Activated naive CD4-positive, alpha-beta T cell (primary cell): Measurements from ENCODE around the gene RBMS2.

Source experiments
- DNase-seq, 4 experiments: peaks; one replicate each; lab custom pipeline; 2025; lab: John Stamatoyannopoulos, UW

Gene RBMS2

GRCh38 chr12:56631790-56632700 lies 110.4 kb downstream of the RBMS2 start:
- peak in 1 of 4 experiments; percentile 39 for DNase-seq

GRCh38 chr12:56632701-56633467 lies 111.3 kb downstream of the RBMS2 start:
- DNase-seq: no peak

- DNase-seq: no peak
Measured at GRCh38 chr12:56633468-56634241, 112.0 kb downstream of the RBMS2 start.

- no peak for DNase-seq
Measured at GRCh38 chr12:56634242-56634836, 112.7 kb downstream of the RBMS2 start.

GRCh38 chr12:56634837-56635791 lies 113.5 kb downstream of the RBMS2 start:
- DNase-seq: peak in 3 of 4 experiments; percentile 14 to 47 (median 21)

DNA sequence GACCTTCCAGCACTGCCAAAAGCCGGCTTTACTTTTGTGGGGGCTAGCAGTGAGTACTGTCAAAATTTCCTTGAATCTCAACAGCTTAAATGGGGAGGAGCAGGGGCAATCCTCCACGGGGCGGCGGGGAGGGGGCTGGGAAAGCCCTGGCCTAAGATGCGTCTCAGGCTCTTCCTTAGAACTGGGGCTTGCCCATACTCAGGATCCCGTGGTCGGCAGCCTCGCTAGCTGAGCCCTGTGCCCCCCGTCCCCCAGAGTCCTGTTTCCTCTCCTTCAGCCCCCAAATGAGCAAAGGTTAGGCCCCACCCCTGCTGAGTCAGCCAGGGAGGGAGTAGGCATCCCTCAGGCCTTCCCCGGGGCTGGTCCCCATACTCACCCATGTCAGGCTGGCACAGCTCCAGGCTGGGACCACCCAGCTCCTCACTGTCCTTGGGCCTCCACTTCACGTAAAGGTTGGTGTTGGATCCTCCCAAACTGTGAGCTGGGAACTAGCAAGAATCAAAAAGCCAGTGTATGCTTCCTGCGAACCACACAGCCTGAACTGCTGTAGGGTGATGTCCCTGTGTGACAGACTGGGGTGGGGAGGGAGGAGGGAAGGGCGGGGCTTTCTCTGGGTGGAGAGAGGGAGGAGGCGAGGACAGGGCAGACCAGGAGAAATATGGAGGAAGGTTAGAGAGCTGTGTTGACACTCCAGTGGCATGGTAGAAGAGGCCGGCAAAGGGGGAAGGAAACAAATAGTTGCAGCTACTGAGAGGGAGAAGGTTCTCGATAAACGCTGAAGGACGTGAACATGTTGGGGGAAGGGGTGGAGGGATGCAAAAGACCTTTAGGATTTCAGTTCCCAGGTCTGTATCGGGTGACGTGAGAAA lies 114.4 kb downstream of the RBMS2 start:
- DNase-seq: peak; percentile 19 to 58 (median 44)

GRCh38 chr12:56636675-56637540 lies 115.3 kb downstream of the RBMS2 start:
- peak; percentile 56 to 94 (median 79) for DNase-seq

DNA sequence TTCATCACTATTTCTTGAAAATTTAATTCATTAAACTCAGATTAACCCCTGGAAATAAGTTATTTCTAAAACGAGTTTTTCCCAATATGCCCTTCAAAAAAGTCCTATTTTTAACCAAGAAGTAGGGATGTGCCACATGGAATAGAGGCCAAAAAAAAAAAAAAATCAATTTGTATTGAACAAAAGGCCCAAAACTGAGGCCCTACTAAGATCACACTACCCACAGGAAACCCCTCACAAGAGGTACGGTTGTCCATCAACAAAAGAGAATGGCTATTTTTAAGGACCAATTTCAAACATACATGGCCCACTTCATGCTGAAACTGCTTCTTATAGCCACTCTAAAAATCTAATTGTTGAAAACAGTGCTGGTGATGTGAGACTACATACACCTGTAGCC lies 116.0 kb downstream of the RBMS2 start:
- DNase-seq: no peak

- no peak for DNase-seq
Measured at GRCh38 chr12:56641219-56641618, 119.6 kb downstream of the RBMS2 start.

GRCh38 chr12:56644654-56645053 lies 123.0 kb downstream of the RBMS2 start:
- DNase-seq: no peak

DNA sequence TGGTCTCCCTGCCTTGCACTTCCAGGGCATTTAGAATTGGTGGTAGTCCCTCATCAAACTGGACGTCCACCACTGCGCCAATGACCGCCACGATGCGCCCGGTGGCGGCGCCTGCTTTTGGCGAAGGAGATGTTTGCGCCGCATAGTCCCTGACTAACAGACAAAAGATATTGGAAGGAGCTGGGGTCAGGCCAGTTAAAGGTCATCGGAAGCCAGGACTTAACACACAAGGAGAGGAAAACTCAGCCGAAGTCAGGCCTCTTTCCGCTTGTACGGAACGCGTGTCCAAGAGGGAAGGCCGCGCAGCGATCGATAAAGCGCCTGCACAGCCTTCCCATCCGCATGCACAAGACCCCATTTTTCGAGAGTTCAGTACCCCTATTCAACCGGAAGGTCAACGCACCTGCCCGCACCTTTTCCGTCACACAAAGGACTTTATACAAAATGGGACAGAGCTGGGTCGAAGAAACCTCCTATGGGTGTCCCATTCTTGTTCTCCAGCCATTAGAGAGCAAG lies 123.6 kb downstream of the RBMS2 start:
- peak in 1 of 4 experiments; percentile 32 for DNase-seq
